WTC11 (cell line): ENCODE measurements around the gene PRDX1. TPM values are rescaled to one million over a fixed set of nuclear protein-coding genes. Genes with fewer than 3 reads are reported as not detected.
A peak's percentile ranks its signal among the peaks of the same experiment; 100 is the strongest.

Experiments used
- ATAC-seq: fragments of 200-7000 bp; cut with Tn5 transposase; 2 replicates; pipeline ENCODE4 v1.10.0; 2021; ENCODE audit warnings: mild to moderate bottlenecking, moderate library complexity
- CTCF ChIA-PET: fragments of 300-600 bp; sonication (Branson Sonifier 250); formaldehyde crosslinking; loops from one replicate; lab custom pipeline; 2021; ENCODE audit warnings: antibody characterized with exemption; lab: Charles Lee
- POLR2A ChIA-PET: fragments of 350-600 bp; sonication (Branson Sonifier 250); formaldehyde crosslinking; loops from one replicate; lab custom pipeline; 2021; ENCODE audit warnings: antibody characterized with exemption; lab: Charles Lee
- DNase-seq: peaks from one replicate; pipeline ENCODE4 v3.0.0; 2021; ENCODE audit warnings: low spot score
- H3K27ac Mint-ChIP-seq: 2 replicates; pipeline ENCODE4 v1.8.0; 2021; ENCODE audit warnings: mixed read lengths
- H3K27me3 Mint-ChIP-seq: 2 replicates; pipeline ENCODE4 v1.8.0; 2021; ENCODE audit warnings: low read depth, mild to moderate bottlenecking, moderate library complexity, mixed read lengths
- H3K36me3 Mint-ChIP-seq: 2 replicates; pipeline ENCODE4 v1.8.0; 2021; ENCODE audit warnings: mixed read lengths
- H3K4me1 Mint-ChIP-seq: 2 replicates; pipeline ENCODE4 v1.8.0; 2022; ENCODE audit warnings: mixed read lengths
- H3K4me3 Mint-ChIP-seq: 2 replicates; pipeline ENCODE4 v1.8.0; 2021; ENCODE audit warnings: mild to moderate bottlenecking, moderate library complexity, mixed read lengths
- H3K9me3 Mint-ChIP-seq: 2 replicates; pipeline ENCODE4 v1.8.0; 2021; ENCODE audit warnings: mixed read lengths
- ARID4B ChIP-seq: sonication (generic); formaldehyde crosslinking; IDR thresholded peaks from 2 replicates; pipeline ENCODE4 v1.8.0; 2023; ENCODE audit warnings: missing genetic modification reagents, mild to moderate bottlenecking, borderline replicate concordance
- CDX4 ChIP-seq: fragments of 250-450 bp; sonication (Bioruptor Pico); IDR thresholded peaks from 2 replicates; pipeline ENCODE4 v1.9.0; 2021; ENCODE audit warnings: moderate library complexity, mild to moderate bottlenecking, inconsistent platforms, borderline replicate concordance
- ESRRA ChIP-seq: sonication (generic); formaldehyde crosslinking; IDR thresholded peaks from 2 replicates; pipeline ENCODE4 v1.8.1; 2022; ENCODE audit warnings: mild to moderate bottlenecking, missing genetic modification reagents, borderline replicate concordance
- ETV6 ChIP-seq: sonication (generic); formaldehyde crosslinking; IDR thresholded peaks from 2 replicates; pipeline ENCODE4 v1.8.1; 2022; ENCODE audit warnings: mild to moderate bottlenecking, missing genetic modification reagents
- FOXK1 ChIP-seq: sonication (generic); formaldehyde crosslinking; IDR thresholded peaks from 2 replicates; pipeline ENCODE4 v1.8.0; 2022; ENCODE audit warnings: mild to moderate bottlenecking, moderate library complexity, missing genetic modification reagents
- FOXP1 ChIP-seq: sonication (generic); formaldehyde crosslinking; IDR thresholded peaks from 2 replicates; pipeline ENCODE4 v1.8.0; 2022; ENCODE audit warnings: missing genetic modification reagents, mild to moderate bottlenecking, moderate library complexity, borderline replicate concordance
- GTF2I ChIP-seq: fragments of 250-450 bp; sonication (Bioruptor Pico); conservative IDR thresholded peaks from 2 replicates; pipeline ENCODE4 v1.4.0; 2021; ENCODE audit warnings: mild to moderate bottlenecking
- HMGXB4 ChIP-seq: sonication (generic); formaldehyde crosslinking; IDR thresholded peaks from 2 replicates; pipeline ENCODE4 v1.8.1; 2023; ENCODE audit warnings: mild to moderate bottlenecking, moderate library complexity, missing genetic modification reagents
- KAT7 ChIP-seq: sonication (generic); formaldehyde crosslinking; IDR thresholded peaks from 2 replicates; pipeline ENCODE4 v1.8.1; 2023; ENCODE audit warnings: missing genetic modification reagents, mild to moderate bottlenecking, borderline replicate concordance
- MYBL2 ChIP-seq: sonication (generic); formaldehyde crosslinking; IDR thresholded peaks from 2 replicates; pipeline ENCODE4 v1.8.1; 2023; ENCODE audit warnings: mild to moderate bottlenecking, moderate library complexity, missing genetic modification reagents
- NFATC4 ChIP-seq: fragments of 250-450 bp; sonication (Bioruptor Pico); IDR thresholded peaks from 2 replicates; pipeline ENCODE4 v1.9.0; 2021; ENCODE audit warnings: mild to moderate bottlenecking
- NR2C2 ChIP-seq: sonication (generic); formaldehyde crosslinking; IDR thresholded peaks from 2 replicates; pipeline ENCODE4 v1.8.0; 2022; ENCODE audit warnings: mild to moderate bottlenecking, missing genetic modification reagents
- OVOL2 ChIP-seq: fragments of 250-450 bp; sonication (Bioruptor Pico); IDR thresholded peaks from 2 replicates; pipeline ENCODE4 v1.9.0; 2021; ENCODE audit warnings: mild to moderate bottlenecking, borderline replicate concordance
- SMAD3 ChIP-seq: sonication (generic); formaldehyde crosslinking; IDR thresholded peaks from 2 replicates; pipeline ENCODE4 v1.8.0; 2022; ENCODE audit warnings: missing genetic modification reagents, mild to moderate bottlenecking, borderline replicate concordance
- SP1 ChIP-seq: sonication (generic); formaldehyde crosslinking; conservative IDR thresholded peaks from 2 replicates; pipeline ENCODE4 v1.8.1; 2022; ENCODE audit warnings: missing genetic modification reagents
- ZNF121 ChIP-seq: sonication (generic); formaldehyde crosslinking; IDR thresholded peaks from 2 replicates; pipeline ENCODE4 v1.8.0; 2023; ENCODE audit warnings: missing genetic modification reagents
- ZNF219 ChIP-seq: sonication (generic); formaldehyde crosslinking; IDR thresholded peaks from 2 replicates; pipeline ENCODE4 v1.8.0; 2023; ENCODE audit warnings: missing genetic modification reagents, mild to moderate bottlenecking, borderline replicate concordance
- ZNF281 ChIP-seq: sonication (generic); formaldehyde crosslinking; IDR thresholded peaks from 2 replicates; pipeline ENCODE4 v1.8.0; 2023; ENCODE audit warnings: mild to moderate bottlenecking, missing genetic modification reagents
- ZNF423 ChIP-seq: fragments of 250-450 bp; sonication (Bioruptor Pico); IDR thresholded peaks from 2 replicates; pipeline ENCODE4 v2.1.2; 2022; ENCODE audit warnings: mild to moderate bottlenecking, moderate library complexity
- total RNA-seq: library from RNA; stranded (reverse); gene quantifications from 3 replicates; pipeline ENCODE4 v1.2.3, GENCODE V29; 2021
- TF ChIP-seq, protein P1 (sequence below): sonication (generic); formaldehyde crosslinking; IDR thresholded peaks from 2 replicates; pipeline ENCODE4 v1.8.1; 2023; ENCODE audit warnings: mild to moderate bottlenecking, missing genetic modification reagents, moderate library complexity

The PRDX1 gene
- total RNA-seq, 1 experiment from 2014 or later, result 1,197 TPM

GRCh38 chr1:45491487-45492260 is 30.0 kb downstream of the PRDX1 start:
- H3K9me3 Mint-ChIP-seq, result peaks cover 3% of the 10 kb centered on the region
- no peak overlapping the region for H3K4me3 Mint-ChIP-seq
- TF ChIP-seq FOXK1 (CRISPR knock-in tag) (0 out of 2 replicates have a peak, but pooled peaks have one; percentile 17), SP1 (no peak)
- TF ChIP-seq, all 79 proteins: peak for 1
- Mint-ChIP-seq H3K4me1 (peaks cover 5% of the 10 kb centered on the region; the same call in 1 of the 2 replicates), H3K36me3 (peaks cover 8% of the 10 kb centered on the region), H3K27ac (no peak overlapping the region), H3K27me3 (no peaks in the 10 kb centered on the region)
- DNase-seq, result no peak
- POLR2A ChIA-PET, result interaction anchor here (0.6 to 2.2 kb wide), 7 partner anchors 9 to 392 kb away, joined by 3 to 14 read pairs (median 7); partner anchors contain the start of genes CCDC163, HPDL, MMACHC and MUTYH
- ATAC-seq, result no peak
- CTCF ChIA-PET, result interaction anchor here (0.6 to 8.3 kb wide), 14 partner anchors 8 to 481 kb away, joined by 3 to 170 read pairs (median 7); partner anchors contain the start of genes CCDC163, MMACHC, MUTYH and TOE1

DNA sequence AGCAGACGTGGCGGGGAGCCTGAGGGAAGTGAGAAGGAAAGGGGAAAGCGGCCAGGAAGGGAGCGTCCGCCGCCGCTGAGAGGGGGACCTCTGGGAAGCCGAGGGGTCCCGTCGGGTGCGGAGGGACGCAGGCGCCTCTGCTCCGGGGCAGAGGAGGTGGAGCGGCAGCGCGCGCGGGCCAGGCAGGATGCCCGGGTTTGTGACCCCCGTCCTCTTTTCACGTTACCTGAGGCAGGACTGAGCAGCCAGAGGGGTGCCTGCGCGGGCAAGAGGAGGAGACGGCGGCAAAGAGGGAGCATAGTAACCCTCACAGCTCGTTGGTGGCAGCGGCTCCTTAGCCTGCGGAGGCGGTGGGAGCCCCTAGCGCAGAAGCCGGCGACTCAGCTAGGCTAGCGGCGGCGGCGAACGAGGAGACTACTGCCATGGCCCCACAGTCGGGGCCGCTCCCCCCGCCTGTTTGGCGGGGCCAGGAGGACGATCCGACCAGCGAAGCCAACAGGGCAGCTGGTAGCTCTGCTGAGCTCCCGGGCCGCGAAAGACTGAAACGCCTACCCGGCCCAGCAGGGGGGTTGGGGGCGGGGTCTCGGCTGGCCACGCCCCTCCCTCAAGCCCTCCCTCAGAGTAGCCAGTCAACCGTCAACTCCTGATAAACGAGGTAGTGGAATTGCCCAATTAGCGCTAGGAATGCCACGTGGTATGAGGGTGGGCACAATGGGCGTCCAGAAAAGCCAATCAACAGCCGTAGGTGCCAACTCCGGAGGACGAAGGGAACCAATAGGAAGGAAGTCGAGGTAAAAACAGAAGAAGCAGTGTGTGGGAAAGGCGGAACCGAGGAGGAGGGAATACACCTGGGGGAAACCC is 30.8 kb downstream of the PRDX1 start, which contains the start of gene TESK2:
TESK2 (minus strand) TSS at position 538 of the 861 bp plus-strand sequence. CDS start 33,378 bp downstream, outside the sequence.
- Mint-ChIP-seq H3K27ac (no peak within 1 kb of the TSS), H3K36me3 (peaks cover under 1% of the 10 kb centered on the region; the same call in 1 of the 2 replicates), H3K9me3 (no peaks in the 10 kb centered on the region), H3K4me3 (no peak within 1 kb of the TSS), H3K27me3 (no peaks in the 10 kb centered on the region), H3K4me1 (peaks cover 5% of the 10 kb centered on the region; the same call in 1 of the 2 replicates)
- DNase-seq (peak; percentile 98), ATAC-seq (peak; percentile 95)
- ChIA-PET CTCF (interaction anchor here (1.1 to 8.3 kb wide), 14 partner anchors 8 to 480 kb away, joined by 3 to 170 read pairs (median 7); partner anchors contain the start of genes CCDC163, MMACHC, MUTYH and TOE1), POLR2A (interaction anchor here (0.6 to 2.2 kb wide), 6 partner anchors 10 to 188 kb away, joined by 3 to 14 read pairs (median 8); partner anchors contain the start of genes CCDC163, HPDL, MMACHC and MUTYH)
- no peak for TF ChIP-seq NFATC4 (CRISPR knock-in tag)
- no peak for TF ChIP-seq NR2C2
- TF ChIP-seq ZNF281, result 0 out of 2 replicates have a peak, but pooled peaks have one; percentile 40
- TF ChIP-seq ARID4B (CRISPR knock-in tag), result no peak; the same call in 1 of the 2 replicates
- peak; percentile 82; the same call in 1 of the 2 replicates for TF ChIP-seq HMGXB4 (CRISPR knock-in tag)
- TF ChIP-seq, protein P1, sequence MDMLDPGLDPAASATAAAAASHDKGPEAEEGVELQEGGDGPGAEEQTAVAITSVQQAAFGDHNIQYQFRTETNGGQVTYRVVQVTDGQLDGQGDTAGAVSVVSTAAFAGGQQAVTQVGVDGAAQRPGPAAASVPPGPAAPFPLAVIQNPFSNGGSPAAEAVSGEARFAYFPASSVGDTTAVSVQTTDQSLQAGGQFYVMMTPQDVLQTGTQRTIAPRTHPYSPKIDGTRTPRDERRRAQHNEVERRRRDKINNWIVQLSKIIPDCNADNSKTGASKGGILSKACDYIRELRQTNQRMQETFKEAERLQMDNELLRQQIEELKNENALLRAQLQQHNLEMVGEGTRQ (CRISPR knock-in tag), result peak; percentile 93
- no peak for TF ChIP-seq SMAD3
- 0 out of 2 replicates have a peak, but pooled peaks have one; percentile 31 for TF ChIP-seq ZNF121 (CRISPR knock-in tag)
- TF ChIP-seq FOXP1, result peak; percentile 88
- no peak for TF ChIP-seq OVOL2 (CRISPR knock-in tag)
- TF ChIP-seq CDX4 (CRISPR knock-in tag), result no peak
- TF ChIP-seq GTF2I (CRISPR knock-in tag), result 0 out of 2 replicates have a peak, but pooled peaks have one; percentile 6
- TF ChIP-seq ZNF423 (CRISPR knock-in tag), result no peak
- TF ChIP-seq SP1, result peak; percentile 97
- 0 out of 2 replicates have a peak, but pooled peaks have one; percentile 25 for TF ChIP-seq KAT7 (CRISPR knock-in tag)
- TF ChIP-seq MYBL2 (CRISPR knock-in tag), result peak; percentile 69; the same call in 1 of the 2 replicates
- TF ChIP-seq ZNF219, result no peak
- TF ChIP-seq ETV6 (CRISPR knock-in tag), result peak; percentile 69
- TF ChIP-seq ESRRA, result peak; percentile 40; the same call in 1 of the 2 replicates
